K562 (cell line): ENCODE data around the gene EHBP1. TPM values are rescaled to one million over a fixed set of nuclear protein-coding genes. Genes with fewer than 3 reads are reported as not detected.

Experiments used
- ADNP ChIP-seq: fragments of 200-800 bp; sonication (Bioruptor generic); IDR thresholded peaks from 2 replicates; pipeline ENCODE4 v1.6.1; 2016; ENCODE audit warnings: missing genetic modification characterization, missing compliant biosample characterization
- ARID1B ChIP-seq: fragments of 450-650 bp; IDR thresholded peaks from 2 replicates; pipeline ENCODE4 v1.6.1; 2016; ENCODE audit warnings: antibody characterized with exemption, mild to moderate bottlenecking, inconsistent platforms
- CC2D1A ChIP-seq: fragments of 450-650 bp; IDR thresholded peaks from 2 replicates; pipeline ENCODE4 v1.6.1; 2017; ENCODE audit warnings: mild to moderate bottlenecking
- CCNT2 ChIP-seq: IDR thresholded peaks from 2 replicates; pipeline ENCODE4 v1.6.1; 2011; ENCODE audit warnings: borderline replicate concordance, low read depth, mild to moderate bottlenecking, moderate library complexity, mixed read lengths, low read length; ENCODE audit not compliant: insufficient read length; ENCODE audit errors: extremely low read depth
- DLX4 ChIP-seq: fragments of 250-450 bp; sonication (Bioruptor Pico); IDR thresholded peaks from 2 replicates; pipeline ENCODE4 v1.6.1; 2021; ENCODE audit warnings: mild to moderate bottlenecking
- ELF1 ChIP-seq: fragments of 200-800 bp; sonication (Bioruptor generic); IDR thresholded peaks from 2 replicates; pipeline ENCODE4 v1.6.1; 2016; ENCODE audit warnings: missing genetic modification characterization, missing compliant biosample characterization
- FOXJ2 ChIP-seq: fragments of 200-800 bp; sonication (Bioruptor generic); IDR thresholded peaks from 2 replicates; pipeline ENCODE4 v1.6.1; 2016; ENCODE audit warnings: missing genetic modification characterization, missing compliant biosample characterization
- GTF2A2 ChIP-seq: IDR thresholded peaks from 2 replicates; pipeline ENCODE4 v1.6.1; 2016; ENCODE audit warnings: mild to moderate bottlenecking, missing genetic modification characterization, missing compliant biosample characterization
- GTF2E2 ChIP-seq: fragments of 200-800 bp; sonication (Bioruptor generic); IDR thresholded peaks from 2 replicates; pipeline ENCODE4 v1.6.1; 2016; ENCODE audit warnings: missing genetic modification characterization, missing compliant biosample characterization
- JUND ChIP-seq, 2 experiments: IDR thresholded peaks; 2 replicates in 1 of 2; 3 replicates in 1 of 2; pipeline ENCODE4 v1.6.1; 2011; ENCODE audit warnings: borderline replicate concordance in 2 of 2, low read depth in 2 of 2, low read length in 2 of 2, improper control_type of control experiment in 1 of 2, missing biosample characterization in 1 of 2, missing genetic modification characterization in 1 of 2, missing genetic modification reagents in 1 of 2
- KDM1A ChIP-seq, 2 experiments: fragments of 450-650 bp; IDR thresholded peaks; 2 replicates each; pipeline ENCODE4 v1.6.1; 2016; ENCODE audit warnings: mild to moderate bottlenecking in 2 of 2
- NFE2L1 ChIP-seq: fragments of 450-650 bp; IDR thresholded peaks from 2 replicates; pipeline ENCODE4 v1.6.1; 2016; ENCODE audit warnings: missing genetic modification characterization, low read depth, mild to moderate bottlenecking, missing compliant biosample characterization, moderate library complexity, borderline replicate concordance
- NFYB ChIP-seq: IDR thresholded peaks from 2 replicates; pipeline ENCODE4 v1.6.1; 2011; ENCODE audit warnings: mild to moderate bottlenecking, moderate library complexity; ENCODE audit not compliant: insufficient read length; ENCODE audit errors: extremely low read depth
- RBFOX2 ChIP-seq: fragments of 200-400 bp; formaldehyde crosslinking; IDR thresholded peaks from 2 replicates; pipeline ENCODE4 v1.6.1; 2017; ENCODE audit warnings: low read depth, mild to moderate bottlenecking, low read length, moderate library complexity
- RBM25 ChIP-seq: fragments of 200-400 bp; formaldehyde crosslinking; IDR thresholded peaks from 2 replicates; pipeline ENCODE4 v1.6.1; 2018; ENCODE audit warnings: low read length, low read depth, moderate library complexity; ENCODE audit not compliant: severe bottlenecking
- RCOR1 ChIP-seq, 2 experiments: IDR thresholded peaks; 2 replicates each; pipeline ENCODE4 v1.6.1; 2012; ENCODE audit warnings: low read depth in 2 of 2, low read length in 2 of 2, borderline replicate concordance in 1 of 2, improper control_type of control experiment in 1 of 2
- SPI1 ChIP-seq: IDR thresholded peaks from 2 replicates; pipeline ENCODE4 v1.6.1; 2011; ENCODE audit warnings: low read depth, low read length, control low read depth, borderline replicate concordance
- SRF ChIP-seq, 2 experiments: fragments of 250-450, 450-650 bp in 1 of 2; sonication (Bioruptor Pico) in 1 of 2; sonication (generic) in 1 of 2; formaldehyde crosslinking; IDR thresholded peaks; 2 replicates each; pipeline versions ENCODE4 v1.5.0 to v1.5.1; 2020 to 2022; ENCODE audit warnings: mild to moderate bottlenecking in 1 of 2, missing genetic modification reagents in 1 of 2
- YY1 ChIP-seq, 3 experiments: IDR thresholded peaks; 2 replicates each; pipeline ENCODE4 v1.6.1; 2011; ENCODE audit warnings: low read length in 2 of 3, mild to moderate bottlenecking in 2 of 3, moderate library complexity in 2 of 3, borderline replicate concordance in 1 of 3, control low read depth in 1 of 3, low read depth in 1 of 3; ENCODE audit not compliant: insufficient read depth in 3 of 3, insufficient replicate concordance in 2 of 3, control insufficient read depth in 1 of 3, insufficient read length in 1 of 3; ENCODE audit errors: extremely low read depth in 1 of 3
- ZFPM2 ChIP-seq: fragments of 250-450 bp; sonication (Bioruptor Pico); IDR thresholded peaks from 2 replicates; pipeline ENCODE4 v1.5.1; 2022; ENCODE audit warnings: mild to moderate bottlenecking
- polyA plus RNA-seq, 8 experiments: library from polyadenylated mRNA; depleted of rRNA in 4 of 8; stranded (reverse) in 5 of 8; unstranded in 3 of 8; fragments of >200 nt; fragmentation: Nextera tagmentation in 2 of 8; fragmentation: Illumina TruSeq in 1 of 8; extraction: Ambion mirVana in 2 of 8; extraction: Trizol in 1 of 8; gene quantifications; 2 replicates each; pipeline versions ENCODE4 v1.2.1 to v1.2.3, GENCODE V29; 2011 to 2014; ENCODE audit warnings: inconsistent platforms in 1 of 8, missing spikeins in 1 of 8
- total RNA-seq, 7 experiments: library from RNA; depleted of rRNA in 6 of 7; stranded (reverse); fragments of >200 nt in 6 of 7; fragmentation: Illumina TruSeq in 2 of 7; extraction: Trizol in 2 of 7; gene quantifications; 2 replicates each; pipeline versions ENCODE4 v1.2.1 to v1.2.3, GENCODE V29; 2011 to 2021; ENCODE audit warnings: low replicate concordance in 1 of 7
- TF ChIP-seq, protein P1 (sequence below), 2 experiments: fragments of 450-650 bp; IDR thresholded peaks; 2 replicates each; pipeline ENCODE4 v1.6.1; 2016

The EHBP1 gene
- total and polyA plus RNA-seq, 9 of the 15 experiments (the other 6 are each of a cell fraction or from before 2014, with no cell fraction given), result 8.9 to 26.6 (median 19.3) TPM

- TF ChIP-seq ZFPM2 (no peak), ARID1B (peak; percentile 71), YY1 (IDR thresholded peaks at IDR 0.05; ENCODE audit: borderline replicate concordance in 1 of 3, control insufficient read depth in 1 of 3, extremely low read depth in 1 of 3, insufficient read depth in 3 of 3, insufficient read length in 1 of 3, insufficient replicate concordance in 2 of 3, low read depth in 1 of 3, low read length in 2 of 3) (no peak), ADNP (tag) (peak; percentile 72), RBM25 (peak; percentile 64), GTF2E2 (tag) (no peak), SRF (CRISPR knock-in tag; IDR thresholded peaks at IDR 0.05) (no peak), NFE2L1 (peak; percentile 23; the same call in 1 of the 2 replicates), SPI1 (no peak), KDM1A (IDR thresholded peaks at IDR 0.05) (peak; percentile 67 to 84), CC2D1A (0 out of 2 replicates have a peak, but pooled peaks have one; percentile 65), RCOR1 (IDR thresholded peaks at IDR 0.05; ENCODE audit: borderline replicate concordance in 1 of 2, low read depth in 2 of 2, low read length in 2 of 2) (peak in 1 of 2 experiments; percentile 82; a peak in 2 of 4 replicates), JUND (IDR thresholded peaks at IDR 0.05; ENCODE audit: borderline replicate concordance, low read depth, low read length) (peak; percentile 58; the same call in 1 of the 2 replicates), JUND (tag; IDR thresholded peaks at IDR 0.05; ENCODE audit: borderline replicate concordance, low read depth, low read length) (peak; percentile 12; the same call in 1 of the 3 replicates), DLX4 (CRISPR knock-in tag) (no peak), GTF2A2 (tag) (no peak), RBFOX2 (no peak), CCNT2 (no peak), ELF1 (tag) (no peak), FOXJ2 (0 out of 2 replicates have a peak, but pooled peaks have one; percentile 58), NFYB (no peak)
- TF ChIP-seq, protein P1, sequence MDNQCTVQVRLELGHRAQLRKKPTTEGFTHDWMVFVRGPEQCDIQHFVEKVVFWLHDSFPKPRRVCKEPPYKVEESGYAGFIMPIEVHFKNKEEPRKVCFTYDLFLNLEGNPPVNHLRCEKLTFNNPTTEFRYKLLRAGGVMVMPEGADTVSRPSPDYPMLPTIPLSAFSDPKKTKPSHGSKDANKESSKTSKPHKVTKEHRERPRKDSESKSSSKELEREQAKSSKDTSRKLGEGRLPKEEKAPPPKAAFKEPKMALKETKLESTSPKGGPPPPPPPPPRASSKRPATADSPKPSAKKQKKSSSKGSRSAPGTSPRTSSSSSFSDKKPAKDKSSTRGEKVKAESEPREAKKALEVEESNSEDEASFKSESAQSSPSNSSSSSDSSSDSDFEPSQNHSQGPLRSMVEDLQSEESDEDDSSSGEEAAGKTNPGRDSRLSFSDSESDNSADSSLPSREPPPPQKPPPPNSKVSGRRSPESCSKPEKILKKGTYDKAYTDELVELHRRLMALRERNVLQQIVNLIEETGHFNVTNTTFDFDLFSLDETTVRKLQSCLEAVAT (IDR thresholded peaks at IDR 0.05), result 0 out of 4 replicates have a peak, but pooled peaks of 1 of the 2 experiments have one; percentile 19
Observed at GRCh38 chr2:62774555-62775366, 69.2 kb downstream of the EHBP1 start (continued).
